Activated CD8-positive, alpha-beta memory T cell treated with anti-CD3 and anti-CD28 coated beads, Interleukin-2, amount 50 U/mL, for 1 hour (primary cell): ENCODE measurements around the gene LRRK1.

Source experiments
- DNase-seq: peaks from one replicate; pipeline ENCODE4 v3.0.0-alpha.2; 2020; ENCODE audit errors: extremely low read depth

LRRK1 gene, protein sequence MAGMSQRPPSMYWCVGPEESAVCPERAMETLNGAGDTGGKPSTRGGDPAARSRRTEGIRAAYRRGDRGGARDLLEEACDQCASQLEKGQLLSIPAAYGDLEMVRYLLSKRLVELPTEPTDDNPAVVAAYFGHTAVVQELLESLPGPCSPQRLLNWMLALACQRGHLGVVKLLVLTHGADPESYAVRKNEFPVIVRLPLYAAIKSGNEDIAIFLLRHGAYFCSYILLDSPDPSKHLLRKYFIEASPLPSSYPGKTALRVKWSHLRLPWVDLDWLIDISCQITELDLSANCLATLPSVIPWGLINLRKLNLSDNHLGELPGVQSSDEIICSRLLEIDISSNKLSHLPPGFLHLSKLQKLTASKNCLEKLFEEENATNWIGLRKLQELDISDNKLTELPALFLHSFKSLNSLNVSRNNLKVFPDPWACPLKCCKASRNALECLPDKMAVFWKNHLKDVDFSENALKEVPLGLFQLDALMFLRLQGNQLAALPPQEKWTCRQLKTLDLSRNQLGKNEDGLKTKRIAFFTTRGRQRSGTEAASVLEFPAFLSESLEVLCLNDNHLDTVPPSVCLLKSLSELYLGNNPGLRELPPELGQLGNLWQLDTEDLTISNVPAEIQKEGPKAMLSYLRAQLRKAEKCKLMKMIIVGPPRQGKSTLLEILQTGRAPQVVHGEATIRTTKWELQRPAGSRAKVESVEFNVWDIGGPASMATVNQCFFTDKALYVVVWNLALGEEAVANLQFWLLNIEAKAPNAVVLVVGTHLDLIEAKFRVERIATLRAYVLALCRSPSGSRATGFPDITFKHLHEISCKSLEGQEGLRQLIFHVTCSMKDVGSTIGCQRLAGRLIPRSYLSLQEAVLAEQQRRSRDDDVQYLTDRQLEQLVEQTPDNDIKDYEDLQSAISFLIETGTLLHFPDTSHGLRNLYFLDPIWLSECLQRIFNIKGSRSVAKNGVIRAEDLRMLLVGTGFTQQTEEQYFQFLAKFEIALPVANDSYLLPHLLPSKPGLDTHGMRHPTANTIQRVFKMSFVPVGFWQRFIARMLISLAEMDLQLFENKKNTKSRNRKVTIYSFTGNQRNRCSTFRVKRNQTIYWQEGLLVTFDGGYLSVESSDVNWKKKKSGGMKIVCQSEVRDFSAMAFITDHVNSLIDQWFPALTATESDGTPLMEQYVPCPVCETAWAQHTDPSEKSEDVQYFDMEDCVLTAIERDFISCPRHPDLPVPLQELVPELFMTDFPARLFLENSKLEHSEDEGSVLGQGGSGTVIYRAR (N-terminal part only)

GRCh38 chr15:100918690-100919480 lies at the start of gene LRRK1:
Gene LRRK1 (plus strand): TSS chr15:100919357. CDS start chr15:100924633, 5,276 bp downstream.
- DNase-seq, result no peak

GRCh38 chr15:100873029-100873677 lies 46.0 kb upstream of the LRRK1 start:
- DNase-seq, result no peak

GRCh38 chr15:100875495-100875894 lies 43.7 kb upstream of the LRRK1 start:
- no peak for DNase-seq

GRCh38 chr15:100875976-100876375 lies 43.2 kb upstream of the LRRK1 start:
- no peak for DNase-seq

- DNase-seq, result no peak
Observed at GRCh38 chr15:100877551-100877950, 41.6 kb upstream of the LRRK1 start.

DNA sequence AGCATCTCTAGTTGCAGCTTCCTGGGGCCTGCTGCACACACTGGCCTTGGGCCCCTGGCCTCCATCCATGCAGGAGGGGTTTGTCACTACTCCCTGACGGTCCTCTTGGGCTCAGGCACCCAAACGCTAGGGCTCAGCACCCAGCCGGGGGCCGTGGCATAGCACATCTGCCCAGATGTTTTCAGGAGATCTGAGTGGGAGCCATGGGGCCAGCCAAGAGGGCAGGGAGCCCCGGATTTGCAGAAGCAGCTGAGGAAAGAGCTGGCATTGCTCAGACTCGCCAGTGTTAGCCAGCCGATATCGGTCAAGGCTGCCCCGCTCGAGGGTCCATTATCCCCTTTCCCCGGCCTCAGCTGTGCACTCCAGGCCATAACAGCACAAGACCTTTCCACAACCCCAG lies 41.0 kb upstream of the LRRK1 start:
- DNase-seq, result no peak

DNA sequence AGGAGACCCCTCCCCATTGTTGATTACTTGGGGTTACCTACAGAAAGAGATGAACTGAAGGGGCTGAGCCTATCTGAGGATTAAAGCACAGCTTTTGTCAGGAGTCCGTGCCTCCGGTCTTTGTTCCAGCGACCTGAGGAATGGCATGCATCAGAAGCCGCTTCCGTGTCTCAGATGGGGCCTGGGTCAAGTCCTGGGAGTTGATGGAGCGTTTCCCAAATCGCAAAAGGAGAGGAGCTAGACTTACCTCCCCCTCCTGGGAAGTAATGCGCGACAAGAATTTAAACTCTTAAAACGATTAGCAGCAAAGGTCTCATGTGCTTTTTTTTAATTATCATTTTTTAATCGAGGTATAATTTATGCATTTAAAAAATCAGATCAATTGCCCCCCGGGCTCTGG lies 40.5 kb upstream of the LRRK1 start:
- DNase-seq, result no peak

- DNase-seq, result no peak
Observed at GRCh38 chr15:100879061-100879463, 40.1 kb upstream of the LRRK1 start.

GRCh38 chr15:100879464-100880138 lies 39.6 kb upstream of the LRRK1 start, which contains the start of gene ALDH1A3:
Gene ALDH1A3 (plus strand): TSS chr15:100879831. CDS start chr15:100879908, 77 bp downstream.
- no peak for DNase-seq

DNA sequence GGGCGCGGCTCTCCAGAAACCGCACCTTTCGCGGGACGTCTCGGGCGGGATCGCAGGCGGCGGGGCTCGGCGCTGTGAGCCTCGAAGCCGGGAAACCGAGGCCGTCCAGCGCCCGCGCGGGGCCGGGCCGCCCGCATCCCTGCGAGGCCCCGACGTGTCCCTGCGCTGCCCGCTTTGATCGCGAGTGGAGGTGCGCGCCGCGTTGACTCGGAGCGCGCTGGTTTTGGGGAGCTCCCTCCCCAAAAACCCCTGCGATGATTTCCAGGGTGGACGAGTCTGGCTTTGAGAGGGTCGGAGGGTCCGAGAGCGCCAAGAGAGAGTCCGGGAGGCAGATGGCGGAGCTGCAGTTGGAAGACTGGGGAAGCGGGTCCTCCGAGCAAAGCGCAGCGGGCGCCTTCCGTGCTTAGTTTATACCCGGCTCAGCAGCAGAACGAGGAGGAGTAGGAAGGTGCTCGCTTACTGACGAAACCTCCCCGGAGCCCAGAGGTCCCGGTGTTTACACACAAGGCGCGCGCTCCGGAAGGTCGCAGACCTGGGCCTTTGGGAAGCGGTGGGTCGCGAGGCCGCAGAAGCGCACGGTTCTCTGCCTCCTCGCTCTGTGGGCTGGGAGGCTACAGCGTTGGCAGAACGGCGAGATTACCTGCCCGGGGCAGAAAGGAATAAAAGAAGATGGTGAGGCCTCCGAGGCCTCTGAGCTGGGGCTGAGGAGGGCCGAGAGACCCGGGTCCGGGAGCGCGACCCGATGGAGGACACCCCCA lies 38.8 kb upstream of the LRRK1 start:
- DNase-seq, result no peak

DNA sequence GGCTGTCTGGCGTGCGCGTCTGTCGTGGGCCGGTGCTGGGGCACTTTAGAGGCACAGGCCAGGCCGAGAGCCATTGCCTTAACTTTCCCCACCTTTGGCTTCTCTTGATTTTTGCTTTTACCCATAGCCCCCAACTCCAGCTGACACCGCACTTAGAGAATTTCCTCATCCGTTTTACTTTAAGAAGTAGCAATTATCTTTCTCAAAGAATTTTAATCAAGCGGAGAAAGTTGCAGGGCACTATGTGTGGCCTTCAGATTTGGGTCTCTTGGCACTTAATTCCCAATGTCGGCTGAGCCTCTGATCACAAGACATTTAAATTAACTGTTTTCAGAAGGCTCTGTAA lies 38.3 kb upstream of the LRRK1 start:
- DNase-seq, result no peak

GRCh38 chr15:100881573-100882336 lies 37.4 kb upstream of the LRRK1 start:
- DNase-seq, result no peak

DNA sequence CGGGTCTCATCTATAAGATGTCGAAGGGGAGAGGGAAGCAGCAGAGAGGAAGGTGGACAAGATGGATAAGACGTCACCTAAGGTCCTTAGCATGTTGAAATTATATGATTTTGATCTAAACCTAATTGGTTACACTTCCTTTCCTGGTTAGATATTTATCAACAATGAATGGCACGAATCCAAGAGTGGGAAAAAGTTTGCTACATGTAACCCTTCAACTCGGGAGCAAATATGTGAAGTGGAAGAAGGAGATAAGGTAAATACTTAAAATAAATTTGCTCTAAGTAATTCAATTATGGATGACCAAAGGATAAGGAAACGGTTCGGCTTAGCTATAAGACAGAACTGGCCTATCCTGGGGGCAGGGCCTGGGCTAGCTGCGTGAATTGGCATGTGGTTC lies 34.0 kb upstream of the LRRK1 start:
- DNase-seq, result no peak

GRCh38 chr15:100885811-100886210 lies 33.3 kb upstream of the LRRK1 start:
- no peak for DNase-seq

DNA sequence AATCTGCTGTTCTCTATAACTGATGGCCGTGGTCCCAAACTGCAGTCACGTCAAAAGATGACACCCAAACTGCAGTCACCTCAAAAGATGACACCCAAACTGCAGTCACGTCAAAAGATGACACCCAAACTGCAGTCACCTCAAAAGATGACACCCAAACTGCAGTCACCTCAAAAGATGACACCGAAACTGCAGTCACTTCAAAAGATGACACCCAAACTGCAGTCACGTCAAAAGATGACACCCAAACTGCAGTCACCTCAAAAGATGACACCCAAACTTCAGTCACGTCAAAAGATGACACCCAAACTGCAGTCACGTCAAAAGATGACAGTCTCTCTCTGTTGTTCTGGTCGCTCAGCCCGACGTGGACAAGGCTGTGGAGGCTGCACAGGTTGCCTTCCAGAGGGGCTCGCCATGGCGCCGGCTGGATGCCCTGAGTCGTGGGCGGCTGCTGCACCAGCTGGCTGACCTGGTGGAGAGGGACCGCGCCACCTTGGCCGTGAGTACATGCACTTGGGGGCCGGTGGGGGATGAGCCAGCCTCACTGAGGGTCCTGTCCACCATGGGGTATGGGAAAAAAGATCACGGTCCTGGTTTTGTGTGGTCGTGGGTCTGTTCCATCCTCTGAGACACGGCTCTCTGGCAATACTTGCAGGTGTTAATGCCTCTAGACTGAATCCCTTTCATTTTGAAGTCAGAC lies 31.8 kb upstream of the LRRK1 start:
- no peak for DNase-seq

GRCh38 chr15:100889385-100890050 lies 29.6 kb upstream of the LRRK1 start:
- DNase-seq, result no peak

- no peak for DNase-seq
Observed at GRCh38 chr15:100890051-100890720, 29.0 kb upstream of the LRRK1 start.
